Heart left ventricle (tissue), 16 donors: ENCODE measurements around the gene AGO4. TPM values are rescaled to one million over a fixed set of nuclear protein-coding genes. Genes with fewer than 3 reads are reported as not detected.

Experiments
- ATAC-seq, 4 donors: fragments of 200-7000 bp; cut with Tn5 transposase; one replicate each; pipeline ENCODE4 v1.9.1; 2020 to 2022; ENCODE audit warnings: moderate library complexity in 4 of 4, mild to moderate bottlenecking in 3 of 4, moderate number of reproducible peaks in 1 of 4
- DNase-seq, 5 donors: peaks; one replicate each; pipeline ENCODE4 v3.0.0-alpha.2; 2020
- H3K27ac ChIP-seq, 12 donors: fragments of 200-600 bp; sonication (generic) in 4 of 12; one replicate each; pipeline versions ENCODE4 v1.5.0 to v1.8.0; 2016 to 2022; ENCODE audit warnings: mild to moderate bottlenecking in 2 of 12
- H3K27me3 ChIP-seq, 9 donors: fragments of 200-600 bp; sonication (generic) in 2 of 9; one replicate each; pipeline versions ENCODE4 v1.5.1 to v1.8.0; 2016 to 2022; ENCODE audit warnings: mild to moderate bottlenecking in 3 of 9
- H3K36me3 ChIP-seq, 9 donors: fragments of 200-600 bp; sonication (generic) in 2 of 9; one replicate each; pipeline versions ENCODE4 v1.5.0 to v1.8.0; 2018 to 2022; ENCODE audit warnings: mild to moderate bottlenecking in 2 of 9
- H3K4me1 ChIP-seq, 12 donors: fragments of 200-600 bp; sonication (generic) in 4 of 12; one replicate each; pipeline versions ENCODE4 v1.5.0 to v1.8.0; 2016 to 2022; ENCODE audit warnings: mild to moderate bottlenecking in 3 of 12
- H3K4me3 ChIP-seq, 12 donors: fragments of 200-600 bp; sonication (generic) in 4 of 12; one replicate each; pipeline versions ENCODE4 v1.5.0 to v1.8.0; 2017 to 2022; ENCODE audit warnings: mild to moderate bottlenecking in 9 of 12, moderate library complexity in 4 of 12
- H3K9me3 ChIP-seq, 12 donors: fragments of 200-600 bp; sonication (generic) in 4 of 12; one replicate each; pipeline versions ENCODE4 v1.5.0 to v1.8.0; 2016 to 2022; ENCODE audit warnings: mild to moderate bottlenecking in 1 of 12
- POLR2A ChIP-seq, 2 donors: fragments of 450-650 bp; IDR thresholded peaks; one replicate each; pipeline ENCODE4 v1.6.1; 2017; ENCODE audit warnings: antibody characterized with exemption in 2 of 2, mild to moderate bottlenecking in 2 of 2, moderate library complexity in 2 of 2
- WGBS, 4 donors: extraction: QIAGEN DNeasy Blood & Tissue Kit in 2 of 4; methylation state at CpG; one replicate each; pipeline versions ENCODE4 v1.1.5 to v1.1.7; 2013 to 2018; 5-methylcytosine and 5-hydroxymethylcytosine counted together
- intact Hi-C, 10 donors: fragments of 100-400 bp; cut with DNase I; formaldehyde crosslinking; loops; one replicate each; pipeline versions ENCODE4 v1.11.1 to v1.14.2; 2022
- polyA plus RNA-seq, 2 donors: library from polyadenylated mRNA; stranded (reverse); fragments of 200-250 nt; gene quantifications; one replicate each; pipeline ENCODE4 v1.2.3, GENCODE V29; 2013
- total RNA-seq, 9 donors: library from RNA; depleted of rRNA in 2 of 9; stranded (reverse); fragments of >200 nt in 2 of 9; fragmentation: NEBNext Ultra II Directional in 3 of 9; extraction: Animal tissue kit (Norgen Biotek cat#: 25700) in 3 of 9; gene quantifications; one replicate each; pipeline versions ENCODE4 v1.1.0 to v1.2.4, GENCODE V29; 2016 to 2023
- TF ChIP-seq, protein P1 (sequence below), 12 donors: fragments of 200-600 bp; sonication (generic) in 4 of 12; IDR thresholded peaks; one replicate each; pipeline versions ENCODE4 v1.5.0 to v1.8.0; 2018 to 2022; ENCODE audit warnings: antibody characterized with exemption in 12 of 12, mild to moderate bottlenecking in 5 of 12
- donor health status: ischemic (EF 13 %, LVEDD 7.1; RV severe dilation, severe dysfunction).
- donor health status: healthy with polysubstance abuse.
- donor health status: DM: no; HTN: yes; CAD: no.
- donor health status: DM: no; HTN: no; CAD: no.
- donor health status: ischemic (EF 25% LVEDD 6.9; RV normal size, moderate dysfunction).
- donor health status: ischemic (EF 25% LVEDD 5.7; RV mildly dilated, moderate dysfunction).
- donor health status: healthy.
- donor health status: DM: yes; HTN: yes; CAD: no.
- donor health status: ischemic (EF 35%, LVEDD 5.7; RV mildly dilated, moderate dysfunction).
- donor health status: nonischemic (EF 11% LVEDD 7.7; RV severe dilation, severe dysfunction).
- donor health status: DM: yes; HTN: yes; CAD: no.
- donor health status: PGD.
- donor health status: ischemic (EF 29% LVEDD 5.4; RV normal size, mild dysfunction).
- donor health status: nonischemic (EF 23%, LVEDD 6.1; RV moderate dilation, normal function).

Gene AGO4
- total and polyA plus RNA-seq, 11 donors = 6.2 to 24.8 (median 15.7) TPM

GRCh38 chr1:35852241-35852640 is 44.4 kb downstream of the AGO4 start:
- DNase-seq (no peak), ATAC-seq (no peak)
- WGBS, 4 donors = 33 to 37% (median 34%) methylated on average over 2 of the region's 2 CpGs
- Histone ChIP-seq H3K27me3 (no peaks in the 10 kb centered on the region), H3K4me3 (no peak overlapping the region), H3K4me1 (peaks cover 0 to 37% (median 13%) of the 10 kb centered on the region in 12 donors), H3K9me3 (no peaks in the 10 kb centered on the region), H3K27ac (peak overlapping the region in 11 of 12 donors; percentile 26 to 89 (median 75)), H3K36me3 (peaks cover 0 to 82% (median 54%) of the 10 kb centered on the region in 9 donors)
- no peak for TF ChIP-seq POLR2A (IDR thresholded peaks at IDR 0.05)
- TF ChIP-seq, protein P1, sequence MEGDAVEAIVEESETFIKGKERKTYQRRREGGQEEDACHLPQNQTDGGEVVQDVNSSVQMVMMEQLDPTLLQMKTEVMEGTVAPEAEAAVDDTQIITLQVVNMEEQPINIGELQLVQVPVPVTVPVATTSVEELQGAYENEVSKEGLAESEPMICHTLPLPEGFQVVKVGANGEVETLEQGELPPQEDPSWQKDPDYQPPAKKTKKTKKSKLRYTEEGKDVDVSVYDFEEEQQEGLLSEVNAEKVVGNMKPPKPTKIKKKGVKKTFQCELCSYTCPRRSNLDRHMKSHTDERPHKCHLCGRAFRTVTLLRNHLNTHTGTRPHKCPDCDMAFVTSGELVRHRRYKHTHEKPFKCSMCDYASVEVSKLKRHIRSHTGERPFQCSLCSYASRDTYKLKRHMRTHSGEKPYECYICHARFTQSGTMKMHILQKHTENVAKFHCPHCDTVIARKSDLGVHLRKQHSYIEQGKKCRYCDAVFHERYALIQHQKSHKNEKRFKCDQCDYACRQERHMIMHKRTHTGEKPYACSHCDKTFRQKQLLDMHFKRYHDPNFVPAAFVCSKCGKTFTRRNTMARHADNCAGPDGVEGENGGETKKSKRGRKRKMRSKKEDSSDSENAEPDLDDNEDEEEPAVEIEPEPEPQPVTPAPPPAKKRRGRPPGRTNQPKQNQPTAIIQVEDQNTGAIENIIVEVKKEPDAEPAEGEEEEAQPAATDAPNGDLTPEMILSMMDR (IDR thresholded peaks at IDR 0.05) = no peak
- intact Hi-C loops = loop anchor here in 1 of 10 donors (10.0 kb wide), 1 partner anchor 233 kb away; the partner anchor contains the start of genes ADPRS and TEKT2

DNA sequence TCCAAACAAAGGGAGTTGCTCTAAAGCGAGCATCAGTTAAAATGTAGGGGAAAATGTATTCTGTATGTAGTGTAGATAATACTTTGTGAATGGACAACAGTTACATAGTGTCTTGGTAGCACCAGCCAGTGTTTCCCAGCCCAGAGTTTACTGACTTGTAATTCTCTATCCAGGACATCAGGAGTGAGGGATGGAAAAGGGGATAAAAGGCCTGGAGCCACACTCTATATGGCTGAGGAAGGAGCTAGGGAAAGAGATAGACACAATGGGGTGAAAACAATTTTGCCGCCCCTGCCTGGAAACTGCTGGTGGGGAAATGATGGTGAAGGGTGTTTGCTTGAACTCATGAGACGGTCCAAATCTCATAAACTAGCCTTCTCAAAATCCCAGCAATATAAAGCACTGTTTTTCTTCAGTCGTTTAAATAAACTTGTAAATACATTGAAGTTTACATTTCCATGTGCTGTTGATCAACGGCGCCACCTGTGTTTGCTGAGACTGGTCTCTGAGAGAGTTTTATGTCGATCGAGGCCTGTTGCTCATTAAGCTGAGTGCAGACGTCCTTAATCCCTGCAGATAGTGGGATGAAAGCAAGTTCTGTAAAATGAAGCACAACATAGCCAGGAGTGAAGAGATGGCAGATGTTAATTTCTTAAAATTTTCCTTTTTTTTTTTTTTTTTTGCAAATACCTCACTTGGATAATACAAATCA is 47.3 kb downstream of the AGO4 start:
- Histone ChIP-seq H3K4me3 (no peak overlapping the region), H3K4me1 (peaks cover 0 to 27% (median 13%) of the 10 kb centered on the region in 12 donors), H3K9me3 (no peaks in the 10 kb centered on the region), H3K27ac (no peak overlapping the region), H3K36me3 (peaks cover 0 to 65% (median 46%) of the 10 kb centered on the region in 9 donors), H3K27me3 (no peaks in the 10 kb centered on the region)
- WGBS, 4 donors = 77 to 80% (median 80%) methylated on average over 9 of the region's 9 CpGs
- TF ChIP-seq POLR2A (IDR thresholded peaks at IDR 0.05) = no peak
- TF ChIP-seq, protein P1 (IDR thresholded peaks at IDR 0.05) = no peak
- DNase-seq (no peak), ATAC-seq (no peak)
- intact Hi-C loops = loop anchor here in 1 of 10 donors (10.0 kb wide), 1 partner anchor 230 kb away; the partner anchor contains the start of genes ADPRS and TEKT2

GRCh38 chr1:35856964-35857363 is 49.1 kb downstream of the AGO4 start:
- no peaks in the 10 kb centered on the region for H3K9me3 ChIP-seq
- H3K4me1 ChIP-seq = peaks cover 0 to 15% (median 5%) of the 10 kb centered on the region in 12 donors
- H3K4me3 ChIP-seq = no peak overlapping the region
- no peak for DNase-seq
- H3K36me3 ChIP-seq = peaks cover 0 to 47% (median 32%) of the 10 kb centered on the region in 9 donors
- 29 to 61% (median 46%) methylated on average over 1 of the region's 1 CpG for WGBS, 4 donors
- intact Hi-C loops = loop anchor here in 1 of 10 donors (10.0 kb wide), 1 partner anchor 228 kb away; the partner anchor contains the start of genes ADPRS and TEKT2
- H3K27me3 ChIP-seq = no peaks in the 10 kb centered on the region
- TF ChIP-seq, protein P1 (IDR thresholded peaks at IDR 0.05) = no peak
- TF ChIP-seq POLR2A (IDR thresholded peaks at IDR 0.05) = no peak
- no peak for ATAC-seq
- H3K27ac ChIP-seq = no peak overlapping the region

GRCh38 chr1:35857830-35858229 is 50.0 kb downstream of the AGO4 start:
- TF ChIP-seq, protein P1 (IDR thresholded peaks at IDR 0.05) = peak in 4 of 12 donors; percentile 10 to 40 (median 27)
- no peak for TF ChIP-seq POLR2A (IDR thresholded peaks at IDR 0.05)
- no peak overlapping the region for H3K4me3 ChIP-seq
- H3K9me3 ChIP-seq = no peaks in the 10 kb centered on the region
- H3K36me3 ChIP-seq = peaks cover 0 to 38% (median 32%) of the 10 kb centered on the region in 9 donors
- ATAC-seq (peak in 1 of 4 donors; percentile 47), DNase-seq (no peak)
- H3K27ac ChIP-seq = no peak overlapping the region
- no peaks in the 10 kb centered on the region for H3K27me3 ChIP-seq
- intact Hi-C loops = loop anchor here in 1 of 10 donors (10.0 kb wide), 1 partner anchor 227 kb away; the partner anchor contains the start of genes ADPRS and TEKT2
- peaks cover 0 to 17% (median 0%) of the 10 kb centered on the region in 12 donors for H3K4me1 ChIP-seq
